Esophagus squamous epithelium (tissue), 5 donors: ENCODE measurements around the gene PPP3CA. TPM values are rescaled to one million over a fixed set of nuclear protein-coding genes. Genes with fewer than 3 reads are reported as not detected.

ENCODE experiments used
- DNase-seq: peaks from one replicate; lab custom pipeline; 2025; lab: John Stamatoyannopoulos, UW
- H3K27ac ChIP-seq, 4 donors: fragments of 200-600 bp; sonication (generic); one replicate each; pipeline ENCODE4 v1.5.1; 2016 to 2019; ENCODE audit warnings: mild to moderate bottlenecking in 1 of 4
- H3K27me3 ChIP-seq, 4 donors: fragments of 200-600 bp; sonication (generic); 1 replicate in 3 of 4; 2 replicates in 1 of 4; pipeline versions ENCODE4 v1.5.1 to v1.6.0; 2017 to 2021; ENCODE audit warnings: antibody characterized with exemption in 1 of 4
- H3K36me3 ChIP-seq, 3 donors: fragments of 200-600 bp; sonication (generic); one replicate each; pipeline ENCODE4 v1.5.1; 2016 to 2019
- H3K4me1 ChIP-seq, 3 donors: fragments of 200-600 bp; sonication (generic); one replicate each; pipeline ENCODE4 v1.5.1; 2017 to 2019
- H3K4me3 ChIP-seq, 4 donors: fragments of 200-600 bp; sonication (generic); 1 replicate in 3 of 4; 2 replicates in 1 of 4; pipeline ENCODE4 v1.5.1; 2016 to 2019; ENCODE audit warnings: mild to moderate bottlenecking in 2 of 4, moderate library complexity in 1 of 4
- H3K9me3 ChIP-seq, 3 donors: fragments of 200-600 bp; sonication (generic); one replicate each; pipeline ENCODE4 v1.5.1; 2016 to 2019
- CTCF ChIP-seq, 6 experiments: fragments of 450-650 bp in 4 of 6; fragments of 200-600 bp in 2 of 6; sonication (generic) in 2 of 6; IDR thresholded peaks; one replicate each; pipeline ENCODE4 v1.5.1; 2016 to 2019; ENCODE audit warnings: antibody characterized with exemption in 6 of 6, mild to moderate bottlenecking in 4 of 6, moderate library complexity in 4 of 6
- POLR2A ChIP-seq, 4 donors: fragments of 450-650 bp; IDR thresholded peaks; one replicate each; pipeline ENCODE4 v1.6.1; 2017; ENCODE audit warnings: antibody characterized with exemption in 4 of 4, mild to moderate bottlenecking in 4 of 4, moderate library complexity in 3 of 4
- WGBS, 2 donors: methylation state at CpG; one replicate each; pipeline ENCODE4 v1.1.5; 2018; 5-methylcytosine and 5-hydroxymethylcytosine counted together
- intact Hi-C: fragments of 100-400 bp; cut with DNase I; formaldehyde crosslinking; loops from one replicate; pipeline ENCODE4 v1.15.0; 2022
- total RNA-seq, 4 donors: library from RNA; depleted of rRNA; stranded (reverse); fragments of >200 nt; gene quantifications; one replicate each; pipeline ENCODE4 v1.1.0, GENCODE V29; 2016
- donor health status: DM: yes; HTN: yes; CAD: no.

PPP3CA gene
- total RNA-seq, 4 donors from 2014 or later = 13.3 to 25.7 (median 17.5) TPM

GRCh38 chr4:101155368-101155767 lies 192.0 kb downstream of the PPP3CA start:
- Histone ChIP-seq H3K27ac (no peak overlapping the region), H3K36me3 (no peaks in the 10 kb centered on the region), H3K9me3 (no peaks in the 10 kb centered on the region), H3K4me3 (no peak overlapping the region), H3K27me3 (no peaks in the 10 kb centered on the region), H3K4me1 (peaks cover 0 to 30% (median 28%) of the 10 kb centered on the region in 3 donors)
- intact Hi-C loops = no loop called here
- DNase-seq = no peak
- TF ChIP-seq POLR2A (IDR thresholded peaks at IDR 0.05) = no peak
- TF ChIP-seq CTCF (IDR thresholded peaks at IDR 0.05) = no peak

GRCh38 chr4:101153653-101154052 lies 193.7 kb downstream of the PPP3CA start:
- no peaks in the 10 kb centered on the region for H3K36me3 ChIP-seq
- H3K4me3 ChIP-seq = no peak overlapping the region
- no peaks in the 10 kb centered on the region for H3K9me3 ChIP-seq
- H3K4me1 ChIP-seq = peaks cover 0 to 30% (median 28%) of the 10 kb centered on the region in 3 donors
- DNase-seq = no peak
- TF ChIP-seq CTCF (IDR thresholded peaks at IDR 0.05) (no peak), POLR2A (IDR thresholded peaks at IDR 0.05) (no peak)
- H3K27ac ChIP-seq = no peak overlapping the region
- intact Hi-C loops = no loop called here
- no peaks in the 10 kb centered on the region for H3K27me3 ChIP-seq

GRCh38 chr4:101152521-101152920 lies 194.8 kb downstream of the PPP3CA start:
- WGBS, 2 donors = 94 to 96% methylated on average over 3 of the region's 3 CpGs
- no peak for DNase-seq
- H3K36me3 ChIP-seq = no peaks in the 10 kb centered on the region
- H3K9me3 ChIP-seq = no peaks in the 10 kb centered on the region
- H3K27me3 ChIP-seq = no peaks in the 10 kb centered on the region
- intact Hi-C loops = no loop called here
- no peak overlapping the region for H3K4me3 ChIP-seq
- TF ChIP-seq POLR2A (IDR thresholded peaks at IDR 0.05) = no peak
- TF ChIP-seq CTCF (IDR thresholded peaks at IDR 0.05) = no peak
- peaks cover 0 to 28% (median 25%) of the 10 kb centered on the region in 3 donors for H3K4me1 ChIP-seq
- H3K27ac ChIP-seq = no peak overlapping the region

GRCh38 chr4:101148551-101148950 lies 198.8 kb downstream of the PPP3CA start:
- Histone ChIP-seq H3K27me3 (no peaks in the 10 kb centered on the region), H3K4me3 (no peak overlapping the region), H3K4me1 (no peaks in the 10 kb centered on the region), H3K36me3 (no peaks in the 10 kb centered on the region), H3K9me3 (no peaks in the 10 kb centered on the region), H3K27ac (no peak overlapping the region)
- no peak for DNase-seq
- intact Hi-C loops = no loop called here
- WGBS, 2 donors = 86 to 90% methylated on average over 3 of the region's 3 CpGs
- TF ChIP-seq CTCF (IDR thresholded peaks at IDR 0.05) (no peak), POLR2A (IDR thresholded peaks at IDR 0.05) (no peak)

GRCh38 chr4:101147283-101147682 lies 200.0 kb downstream of the PPP3CA start:
- Histone ChIP-seq H3K4me1 (no peaks in the 10 kb centered on the region), H3K36me3 (no peaks in the 10 kb centered on the region), H3K27ac (no peak overlapping the region), H3K4me3 (no peak overlapping the region), H3K9me3 (no peaks in the 10 kb centered on the region), H3K27me3 (no peaks in the 10 kb centered on the region)
- TF ChIP-seq CTCF (IDR thresholded peaks at IDR 0.05) (no peak), POLR2A (IDR thresholded peaks at IDR 0.05) (no peak)
- no peak for DNase-seq
- intact Hi-C loops = no loop called here
